ENCODE data around the gene CMBL.

Gene CMBL

DNA sequence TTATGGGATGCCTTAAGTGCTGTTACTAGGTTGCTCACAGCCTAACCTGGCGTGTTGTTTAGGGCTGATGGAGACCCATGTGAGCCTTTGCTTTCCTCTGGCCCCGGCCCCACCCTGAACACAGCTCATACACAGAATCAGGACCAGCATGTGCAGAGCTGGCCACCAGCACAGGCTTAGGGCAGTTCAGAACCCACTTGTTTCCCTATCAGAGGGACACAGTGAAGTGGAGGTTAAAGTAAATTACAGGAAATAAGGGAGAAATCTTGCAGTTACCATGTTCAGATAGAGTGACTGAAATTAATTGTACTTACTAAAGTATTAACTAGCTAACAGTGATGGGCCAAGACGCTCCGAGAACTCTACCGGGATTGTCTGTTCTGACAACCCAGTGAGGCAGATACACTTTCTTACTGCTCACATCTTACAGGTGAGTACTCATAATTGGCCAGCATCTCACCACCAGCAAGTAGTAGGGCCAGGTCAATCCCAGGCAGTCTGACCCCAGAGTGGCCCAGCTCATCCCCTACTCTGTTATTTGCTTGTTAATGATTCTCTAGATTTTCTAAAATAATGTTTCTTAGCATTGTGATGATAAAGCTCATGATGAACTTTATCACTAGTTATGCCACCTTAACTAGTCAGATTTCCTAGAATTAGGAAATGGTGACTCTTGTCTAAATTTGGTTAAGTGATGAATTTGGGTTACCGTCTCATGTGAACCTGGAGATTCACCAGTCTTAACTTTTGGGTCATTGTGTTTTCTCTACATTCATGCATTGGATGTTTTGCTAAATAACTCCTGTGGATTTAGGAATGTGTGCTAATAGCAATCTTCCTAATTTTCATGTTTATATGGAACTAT is 42.2 kb downstream of the CMBL start:
- no peaks in the 10 kb centered on the region for H3K27me3 ChIP-seq (ENCODE audit: insufficient read depth, poor library complexity, severe bottlenecking)
- peaks cover 10% of the 10 kb centered on the region for H3K4me1 ChIP-seq (ENCODE audit: insufficient read depth, poor library complexity, severe bottlenecking)
- TF ChIP-seq, protein P1, sequence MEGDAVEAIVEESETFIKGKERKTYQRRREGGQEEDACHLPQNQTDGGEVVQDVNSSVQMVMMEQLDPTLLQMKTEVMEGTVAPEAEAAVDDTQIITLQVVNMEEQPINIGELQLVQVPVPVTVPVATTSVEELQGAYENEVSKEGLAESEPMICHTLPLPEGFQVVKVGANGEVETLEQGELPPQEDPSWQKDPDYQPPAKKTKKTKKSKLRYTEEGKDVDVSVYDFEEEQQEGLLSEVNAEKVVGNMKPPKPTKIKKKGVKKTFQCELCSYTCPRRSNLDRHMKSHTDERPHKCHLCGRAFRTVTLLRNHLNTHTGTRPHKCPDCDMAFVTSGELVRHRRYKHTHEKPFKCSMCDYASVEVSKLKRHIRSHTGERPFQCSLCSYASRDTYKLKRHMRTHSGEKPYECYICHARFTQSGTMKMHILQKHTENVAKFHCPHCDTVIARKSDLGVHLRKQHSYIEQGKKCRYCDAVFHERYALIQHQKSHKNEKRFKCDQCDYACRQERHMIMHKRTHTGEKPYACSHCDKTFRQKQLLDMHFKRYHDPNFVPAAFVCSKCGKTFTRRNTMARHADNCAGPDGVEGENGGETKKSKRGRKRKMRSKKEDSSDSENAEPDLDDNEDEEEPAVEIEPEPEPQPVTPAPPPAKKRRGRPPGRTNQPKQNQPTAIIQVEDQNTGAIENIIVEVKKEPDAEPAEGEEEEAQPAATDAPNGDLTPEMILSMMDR (IDR thresholded peaks at IDR 0.05; ENCODE audit: poor library complexity, severe bottlenecking) = no peak
- H3K36me3 ChIP-seq (ENCODE audit: low read depth) = peaks cover 55% of the 10 kb centered on the region
- ATAC-seq (ENCODE audit: low read depth) (peak; percentile 10; the same call in 1 of the 3 replicates), DNase-seq (ENCODE audit: low spot score) (no peak)
- H3K27ac ChIP-seq (ENCODE audit: poor library complexity, severe bottlenecking) = no peak overlapping the region
- no peaks in the 10 kb centered on the region for H3K9me3 ChIP-seq (ENCODE audit: severe bottlenecking)
- no peak overlapping the region for H3K4me3 ChIP-seq (ENCODE audit: severe bottlenecking)

DNA sequence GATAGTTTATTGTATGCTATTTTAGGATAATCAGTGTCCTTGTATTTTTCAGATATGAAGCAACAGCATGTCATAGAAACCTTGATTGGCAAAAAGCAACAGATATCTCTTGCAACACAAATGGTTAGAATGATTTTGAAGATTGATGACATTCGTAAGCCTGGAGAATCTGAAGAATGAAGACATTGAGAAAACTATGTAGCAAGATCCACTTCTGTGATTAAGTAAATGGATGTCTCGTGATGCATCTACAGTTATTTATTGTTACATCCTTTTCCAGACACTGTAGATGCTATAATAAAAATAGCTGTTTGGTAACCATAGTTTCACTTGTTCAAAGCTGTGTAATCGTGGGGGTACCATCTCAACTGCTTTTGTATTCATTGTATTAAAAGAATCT is 43.1 kb downstream of the CMBL start:
- Histone ChIP-seq H3K36me3 (ENCODE audit: low read depth) (peaks cover 63% of the 10 kb centered on the region), H3K4me3 (ENCODE audit: severe bottlenecking) (no peak overlapping the region)
- ATAC-seq (ENCODE audit: low read depth) = no peak

DNA sequence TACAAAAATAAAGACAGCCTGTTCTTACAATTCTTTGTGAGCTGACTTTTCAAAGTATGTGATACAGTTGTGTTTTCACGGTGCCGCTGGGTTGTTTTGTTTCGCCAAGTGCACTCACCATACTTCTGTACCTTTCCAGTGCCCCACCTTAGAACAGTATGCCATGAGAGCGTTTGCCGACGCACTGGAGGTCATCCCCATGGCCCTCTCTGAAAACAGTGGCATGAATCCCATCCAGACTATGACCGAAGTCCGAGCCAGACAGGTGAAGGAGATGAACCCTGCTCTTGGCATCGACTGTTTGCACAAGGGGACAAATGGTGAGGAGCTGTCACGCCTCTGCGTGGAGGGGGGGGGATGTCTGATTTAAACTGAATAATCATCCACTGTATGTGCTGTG is 44.7 kb downstream of the CMBL start:
- Histone ChIP-seq H3K4me3 (ENCODE audit: severe bottlenecking) (no peak overlapping the region), H3K27ac (ENCODE audit: poor library complexity, severe bottlenecking) (no peak overlapping the region), H3K9me3 (ENCODE audit: severe bottlenecking) (no peaks in the 10 kb centered on the region), H3K27me3 (ENCODE audit: insufficient read depth, poor library complexity, severe bottlenecking) (no peaks in the 10 kb centered on the region), H3K36me3 (ENCODE audit: low read depth) (peaks cover 80% of the 10 kb centered on the region), H3K4me1 (ENCODE audit: insufficient read depth, poor library complexity, severe bottlenecking) (peaks cover 10% of the 10 kb centered on the region)
- no peak for ATAC-seq (ENCODE audit: low read depth)
- TF ChIP-seq, protein P1 (IDR thresholded peaks at IDR 0.05; ENCODE audit: poor library complexity, severe bottlenecking) = no peak
- no peak for DNase-seq (ENCODE audit: low spot score)

More for the DNA sequence above, 43.1 kb downstream of the CMBL start:
- H3K27ac ChIP-seq (ENCODE audit: poor library complexity, severe bottlenecking) = no peak overlapping the region
- TF ChIP-seq, protein P1 (IDR thresholded peaks at IDR 0.05; ENCODE audit: poor library complexity, severe bottlenecking) = no peak
- DNase-seq (ENCODE audit: low spot score) = no peak
- no peaks in the 10 kb centered on the region for H3K9me3 ChIP-seq (ENCODE audit: severe bottlenecking)
- peaks cover 10% of the 10 kb centered on the region for H3K4me1 ChIP-seq (ENCODE audit: insufficient read depth, poor library complexity, severe bottlenecking)
- H3K27me3 ChIP-seq (ENCODE audit: insufficient read depth, poor library complexity, severe bottlenecking) = no peaks in the 10 kb centered on the region

DNA sequence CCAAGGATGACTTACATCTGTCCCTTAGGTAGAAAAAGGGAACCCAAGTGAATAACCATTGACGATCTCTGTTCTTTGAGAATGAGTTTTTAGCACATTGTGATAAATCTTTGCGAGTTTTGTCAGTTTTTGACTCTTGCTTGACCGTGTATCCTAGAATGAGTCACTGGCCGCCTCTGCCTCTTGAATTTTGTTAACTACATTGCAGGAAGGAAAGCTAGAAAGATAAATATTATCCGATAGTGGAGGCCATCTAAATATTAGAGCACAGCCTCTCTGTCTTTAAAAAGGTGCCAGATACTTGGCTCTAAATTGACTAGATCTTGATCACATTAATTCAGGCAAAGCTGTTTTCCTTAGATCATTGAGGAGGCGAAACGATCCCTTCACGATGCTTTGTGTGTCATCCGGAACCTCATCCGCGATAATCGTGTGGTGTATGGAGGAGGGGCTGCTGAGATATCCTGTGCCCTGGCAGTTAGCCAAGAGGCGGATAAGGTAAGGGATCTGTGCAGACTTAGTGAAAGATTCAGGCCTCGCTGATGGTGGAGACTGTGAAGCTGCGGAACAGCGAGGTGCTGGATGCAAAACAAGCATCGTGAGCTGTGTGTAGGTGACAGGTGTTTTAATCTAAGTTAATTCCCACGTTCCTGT is 45.5 kb downstream of the CMBL start:
- no peaks in the 10 kb centered on the region for H3K27me3 ChIP-seq (ENCODE audit: insufficient read depth, poor library complexity, severe bottlenecking)
- DNase-seq (ENCODE audit: low spot score) (no peak), ATAC-seq (ENCODE audit: low read depth) (no peak)
- TF ChIP-seq, protein P1 (IDR thresholded peaks at IDR 0.05; ENCODE audit: poor library complexity, severe bottlenecking) = no peak
- peaks cover 7% of the 10 kb centered on the region for H3K4me1 ChIP-seq (ENCODE audit: insufficient read depth, poor library complexity, severe bottlenecking)
- no peak overlapping the region for H3K4me3 ChIP-seq (ENCODE audit: severe bottlenecking)
- no peaks in the 10 kb centered on the region for H3K9me3 ChIP-seq (ENCODE audit: severe bottlenecking)
- peaks cover 87% of the 10 kb centered on the region for H3K36me3 ChIP-seq (ENCODE audit: low read depth)
- no peak overlapping the region for H3K27ac ChIP-seq (ENCODE audit: poor library complexity, severe bottlenecking)
